Measurements from ENCODE around the gene ZNF185.

Gene ZNF185

GRCh38 chrX:152897222-152898131, at the start of gene ZNF185:
ZNF185 (plus strand) TSS chrX:152898067; CDS start chrX:152914490, 16,423 bp downstream.
- TF ChIP-seq, protein P1, sequence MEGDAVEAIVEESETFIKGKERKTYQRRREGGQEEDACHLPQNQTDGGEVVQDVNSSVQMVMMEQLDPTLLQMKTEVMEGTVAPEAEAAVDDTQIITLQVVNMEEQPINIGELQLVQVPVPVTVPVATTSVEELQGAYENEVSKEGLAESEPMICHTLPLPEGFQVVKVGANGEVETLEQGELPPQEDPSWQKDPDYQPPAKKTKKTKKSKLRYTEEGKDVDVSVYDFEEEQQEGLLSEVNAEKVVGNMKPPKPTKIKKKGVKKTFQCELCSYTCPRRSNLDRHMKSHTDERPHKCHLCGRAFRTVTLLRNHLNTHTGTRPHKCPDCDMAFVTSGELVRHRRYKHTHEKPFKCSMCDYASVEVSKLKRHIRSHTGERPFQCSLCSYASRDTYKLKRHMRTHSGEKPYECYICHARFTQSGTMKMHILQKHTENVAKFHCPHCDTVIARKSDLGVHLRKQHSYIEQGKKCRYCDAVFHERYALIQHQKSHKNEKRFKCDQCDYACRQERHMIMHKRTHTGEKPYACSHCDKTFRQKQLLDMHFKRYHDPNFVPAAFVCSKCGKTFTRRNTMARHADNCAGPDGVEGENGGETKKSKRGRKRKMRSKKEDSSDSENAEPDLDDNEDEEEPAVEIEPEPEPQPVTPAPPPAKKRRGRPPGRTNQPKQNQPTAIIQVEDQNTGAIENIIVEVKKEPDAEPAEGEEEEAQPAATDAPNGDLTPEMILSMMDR (IDR thresholded peaks at IDR 0.05; ENCODE audit: low read depth, low read length, missing control alignments): no peak
- no peak for DNase-seq (ENCODE audit: low read depth)
- in situ Hi-C loops (cut with HindIII; ENCODE audit: low sequenced_read_pairs): no loop called here
- peak within 1 kb of the TSS; percentile 42 for H3K4me3 ChIP-seq (ENCODE audit: low read depth, low read length)

- TF ChIP-seq, protein P1 (IDR thresholded peaks at IDR 0.05; ENCODE audit: low read depth, low read length, missing control alignments): no peak
- H3K4me3 ChIP-seq (ENCODE audit: low read depth, low read length): no peak overlapping the region
- in situ Hi-C loops (cut with HindIII; ENCODE audit: low sequenced_read_pairs): no loop called here
- no peak for DNase-seq (ENCODE audit: low read depth)
Observed at GRCh38 chrX:152850465-152850864, 47.4 kb upstream of the ZNF185 start.

DNA sequence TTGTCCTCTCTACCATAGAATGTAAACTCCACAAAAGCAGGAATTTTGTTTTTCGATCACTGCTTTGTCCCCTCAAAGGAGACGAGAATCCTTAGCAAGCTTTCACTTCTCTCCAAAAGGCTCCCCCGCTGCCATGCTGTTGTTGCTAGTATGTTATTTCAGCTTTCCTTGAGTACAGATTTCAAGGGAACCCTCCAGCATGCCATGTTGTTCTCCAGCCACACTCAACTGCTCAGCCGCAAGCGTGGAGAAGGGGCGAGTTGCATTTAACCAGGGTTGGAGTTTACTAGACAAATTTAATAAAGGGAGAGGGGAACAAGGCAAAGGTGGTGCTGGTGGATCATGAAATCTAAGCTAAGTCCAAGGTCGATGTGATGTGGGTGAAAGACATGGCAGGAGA, 43.9 kb upstream of the ZNF185 start:
- in situ Hi-C loops (cut with HindIII; ENCODE audit: low sequenced_read_pairs): no loop called here
- no peak overlapping the region for H3K4me3 ChIP-seq (ENCODE audit: low read depth, low read length)
- TF ChIP-seq, protein P1 (IDR thresholded peaks at IDR 0.05; ENCODE audit: low read depth, low read length, missing control alignments): no peak
- no peak for DNase-seq (ENCODE audit: low read depth)

DNA sequence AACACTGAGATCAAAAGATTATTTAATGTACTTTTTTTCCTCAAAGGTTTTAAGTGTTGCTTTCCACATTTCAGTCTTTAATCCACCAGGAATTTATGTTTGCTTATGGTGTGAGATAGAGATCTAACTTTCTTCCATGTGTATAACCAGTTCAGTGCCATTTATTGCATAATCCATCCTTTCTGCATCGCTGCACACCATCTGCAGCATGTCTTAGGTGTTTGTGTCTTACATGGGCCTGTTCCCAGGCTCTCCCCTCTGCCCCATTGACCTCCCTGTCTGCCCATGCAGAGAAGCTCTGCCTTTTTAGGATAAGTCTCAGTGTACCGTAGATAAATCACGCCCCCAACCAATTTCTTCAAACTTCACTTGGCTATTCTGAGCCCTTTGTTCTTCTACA, 36.8 kb upstream of the ZNF185 start:
- in situ Hi-C loops (cut with HindIII; ENCODE audit: low sequenced_read_pairs): no loop called here
- DNase-seq (ENCODE audit: low read depth): no peak
- H3K4me3 ChIP-seq (ENCODE audit: low read depth, low read length): no peak overlapping the region
- TF ChIP-seq, protein P1 (IDR thresholded peaks at IDR 0.05; ENCODE audit: low read depth, low read length, missing control alignments): no peak

DNA sequence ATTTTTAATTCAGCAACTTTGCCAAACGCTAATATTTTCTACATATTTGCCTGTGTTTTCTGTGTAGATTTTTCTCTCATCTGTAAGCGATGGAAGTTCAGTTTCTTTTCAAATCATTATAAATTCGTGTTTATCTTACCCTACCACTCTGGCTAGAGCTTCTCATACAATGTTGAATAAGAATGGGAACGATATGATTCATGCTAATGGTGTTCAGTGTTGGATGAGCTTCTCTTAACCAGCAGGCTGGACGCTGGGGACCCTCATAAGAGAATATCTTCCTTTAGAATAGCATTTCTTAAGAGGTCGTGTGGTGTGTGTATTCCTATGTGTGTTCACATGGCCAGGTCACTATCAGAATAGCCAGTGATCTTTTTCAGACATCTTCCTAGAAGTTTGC, 36.0 kb upstream of the ZNF185 start:
- TF ChIP-seq, protein P1 (IDR thresholded peaks at IDR 0.05; ENCODE audit: low read depth, low read length, missing control alignments): no peak
- no peak overlapping the region for H3K4me3 ChIP-seq (ENCODE audit: low read depth, low read length)
- DNase-seq (ENCODE audit: low read depth): no peak
- in situ Hi-C loops (cut with HindIII; ENCODE audit: low sequenced_read_pairs): no loop called here

DNA sequence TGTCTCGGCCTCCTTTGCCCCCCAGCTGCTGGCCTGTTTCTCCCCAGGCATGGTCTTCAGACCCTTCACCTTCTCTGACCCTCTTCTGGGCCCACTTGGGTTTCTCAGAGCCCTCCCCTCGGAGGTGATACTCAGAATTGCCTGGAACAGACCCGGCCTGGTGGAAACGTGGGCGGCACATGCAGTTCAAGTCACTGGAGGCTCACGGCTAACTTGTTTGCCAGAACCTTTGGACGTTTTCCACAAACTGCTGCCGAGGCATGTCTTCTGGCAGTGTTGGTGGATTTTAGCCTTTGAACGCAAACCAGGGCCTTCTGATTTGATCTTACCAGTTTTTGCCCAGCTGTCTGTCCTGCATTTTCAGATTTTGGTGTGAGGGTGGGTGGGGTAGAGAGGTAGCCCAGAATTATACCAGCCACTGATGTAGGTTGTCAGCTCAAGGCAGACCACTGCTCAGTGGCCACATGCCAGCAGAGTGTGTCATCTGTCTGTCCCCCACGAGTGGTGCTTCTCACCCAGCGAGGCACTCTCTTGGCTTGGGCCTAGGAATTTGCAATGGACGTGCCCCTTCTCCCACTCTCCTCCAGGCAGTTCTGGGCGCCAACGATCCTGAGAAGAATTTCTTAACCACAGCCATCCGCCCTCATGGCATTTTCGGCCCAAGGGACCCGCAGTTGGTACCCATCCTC, 32.5 kb upstream of the ZNF185 start:
- no peak for DNase-seq (ENCODE audit: low read depth)

More for the DNA sequence above, 32.5 kb upstream of the ZNF185 start:
- in situ Hi-C loops (cut with HindIII; ENCODE audit: low sequenced_read_pairs): no loop called here
- TF ChIP-seq, protein P1 (IDR thresholded peaks at IDR 0.05; ENCODE audit: low read depth, low read length, missing control alignments): no peak
- H3K4me3 ChIP-seq (ENCODE audit: low read depth, low read length): no peak overlapping the region

Measured in astrocyte of the cerebellum (primary cell).